Loucy (cell line): ENCODE results near the gene TMIE.

ENCODE experiments used
- EZH2phosphoT487 ChIP-seq: fragments of 200-600 bp; IDR thresholded peaks from 2 replicates; pipeline ENCODE4 v1.6.1; 2018; ENCODE audit warnings: antibody characterized with exemption, mild to moderate bottlenecking, moderate library complexity, borderline replicate concordance
- TF ChIP-seq, protein P1 (sequence below): fragments of 200-600 bp; sonication (generic); conservative IDR thresholded peaks from 2 replicates; pipeline ENCODE4 v1.5.1; 2014; ENCODE audit warnings: mild to moderate bottlenecking, antibody characterized with exemption, low read length

DNA sequence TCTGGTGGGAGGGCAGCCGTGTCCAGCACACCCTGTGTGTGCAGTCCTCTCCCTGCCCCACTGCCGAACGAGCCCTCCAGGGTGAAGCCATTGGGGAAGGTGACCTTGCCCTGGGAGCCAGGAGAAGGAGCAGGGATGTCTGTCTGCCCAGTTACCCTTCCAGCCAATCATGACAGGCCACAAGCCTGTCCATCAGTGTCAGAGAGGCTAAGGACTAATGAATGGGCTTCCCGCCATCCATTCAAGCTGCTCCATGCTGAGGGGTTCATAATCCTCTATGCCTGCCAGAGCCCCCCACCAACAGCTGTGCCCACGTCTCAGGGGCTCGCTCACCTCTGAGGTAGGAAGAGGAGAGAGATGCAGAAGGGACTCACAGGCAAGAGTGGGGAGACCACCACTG is 22.9 kb upstream of the TMIE start:
- TF ChIP-seq, protein P1, sequence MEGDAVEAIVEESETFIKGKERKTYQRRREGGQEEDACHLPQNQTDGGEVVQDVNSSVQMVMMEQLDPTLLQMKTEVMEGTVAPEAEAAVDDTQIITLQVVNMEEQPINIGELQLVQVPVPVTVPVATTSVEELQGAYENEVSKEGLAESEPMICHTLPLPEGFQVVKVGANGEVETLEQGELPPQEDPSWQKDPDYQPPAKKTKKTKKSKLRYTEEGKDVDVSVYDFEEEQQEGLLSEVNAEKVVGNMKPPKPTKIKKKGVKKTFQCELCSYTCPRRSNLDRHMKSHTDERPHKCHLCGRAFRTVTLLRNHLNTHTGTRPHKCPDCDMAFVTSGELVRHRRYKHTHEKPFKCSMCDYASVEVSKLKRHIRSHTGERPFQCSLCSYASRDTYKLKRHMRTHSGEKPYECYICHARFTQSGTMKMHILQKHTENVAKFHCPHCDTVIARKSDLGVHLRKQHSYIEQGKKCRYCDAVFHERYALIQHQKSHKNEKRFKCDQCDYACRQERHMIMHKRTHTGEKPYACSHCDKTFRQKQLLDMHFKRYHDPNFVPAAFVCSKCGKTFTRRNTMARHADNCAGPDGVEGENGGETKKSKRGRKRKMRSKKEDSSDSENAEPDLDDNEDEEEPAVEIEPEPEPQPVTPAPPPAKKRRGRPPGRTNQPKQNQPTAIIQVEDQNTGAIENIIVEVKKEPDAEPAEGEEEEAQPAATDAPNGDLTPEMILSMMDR, result no peak
- no peak for TF ChIP-seq EZH2phosphoT487
